Esophagus muscularis mucosa (tissue), 4 donors: ENCODE results near the gene TRRAP. TPM values are rescaled to one million over a fixed set of nuclear protein-coding genes. Genes with fewer than 3 reads are reported as not detected.

Experiments used
- DNase-seq: peaks from one replicate; pipeline ENCODE4 v3.0.0-alpha.2; 2017; ENCODE audit errors: extremely low spot score
- H3K27ac ChIP-seq, 4 donors: fragments of 200-600 bp; sonication (generic); replicated peaks in 1 of 4; 1 replicate in 3 of 4; 2 replicates in 1 of 4; pipeline ENCODE4 v1.5.1; 2016 to 2019; ENCODE audit warnings: mild to moderate bottlenecking in 1 of 4
- H3K27me3 ChIP-seq, 4 donors: fragments of 200-600 bp; sonication (generic); one replicate each; pipeline versions ENCODE4 v1.5.1 to v1.6.0; 2016 to 2019
- H3K36me3 ChIP-seq, 4 donors: fragments of 200-600 bp; sonication (generic); one replicate each; pipeline ENCODE4 v1.5.1; 2016 to 2019
- H3K4me1 ChIP-seq, 4 donors: fragments of 200-600 bp; sonication (generic); one replicate each; pipeline ENCODE4 v1.5.1; 2016 to 2019
- H3K4me3 ChIP-seq, 4 donors: fragments of 200-600 bp; sonication (generic); 1 replicate in 2 of 4; 2 replicates in 2 of 4; pipeline ENCODE4 v1.5.1; 2016 to 2019; ENCODE audit warnings: mild to moderate bottlenecking in 4 of 4, moderate library complexity in 1 of 4
- H3K9me3 ChIP-seq, 4 donors: fragments of 200-600 bp; sonication (generic); 1 replicate in 3 of 4; 2 replicates in 1 of 4; pipeline ENCODE4 v1.5.1; 2016 to 2019
- CTCF ChIP-seq, 3 experiments: fragments of 200-600 bp in 2 of 3; fragments of 450-650 bp in 1 of 3; sonication (generic) in 2 of 3; IDR thresholded peaks; one replicate each; pipeline ENCODE4 v1.5.1; 2017 to 2019; ENCODE audit warnings: antibody characterized with exemption in 3 of 3, mild to moderate bottlenecking in 2 of 3, moderate library complexity in 1 of 3
- EP300 ChIP-seq: sonication (generic); formaldehyde crosslinking; IDR thresholded peaks from one replicate; pipeline ENCODE4 v1.6.1; 2017; ENCODE audit warnings: antibody characterized with exemption
- POLR2A ChIP-seq: fragments of 450-650 bp; IDR thresholded peaks from one replicate; pipeline ENCODE4 v1.6.1; 2017; ENCODE audit warnings: antibody characterized with exemption, moderate library complexity, mild to moderate bottlenecking, low read depth
- POLR2AphosphoS5 ChIP-seq, 2 donors: sonication (generic); formaldehyde crosslinking; IDR thresholded peaks; one replicate each; pipeline ENCODE4 v1.6.1; 2017; ENCODE audit warnings: antibody characterized with exemption in 2 of 2
- WGBS: methylation state at CpG from one replicate; pipeline ENCODE4 v1.1.5; 2018; 5-methylcytosine and 5-hydroxymethylcytosine counted together
- intact Hi-C: fragments of 100-400 bp; cut with DNase I; formaldehyde crosslinking; loops from one replicate; pipeline ENCODE4 v1.15.1; 2023
- total RNA-seq, 4 donors: library from RNA; depleted of rRNA; stranded (reverse); fragments of >200 nt; gene quantifications; one replicate each; pipeline versions ENCODE4 v1.1.0 to v1.2.1, GENCODE V29; 2016

Gene TRRAP
- total RNA-seq, 4 donors from 2014 or later, result 22.9 to 38.0 (median 29.7) TPM

GRCh38 chr7:99029466-99030435 lies 151.4 kb downstream of the TRRAP start:
- TF ChIP-seq POLR2A (no peak), POLR2AphosphoS5 (IDR thresholded peaks at IDR 0.05) (no peak), EP300 (no peak), CTCF (IDR thresholded peaks at IDR 0.05) (no peak)
- intact Hi-C loops, result no loop called here
- no peak overlapping the region for H3K4me3 ChIP-seq
- peak overlapping the region; percentile 56 to 75 (median 68) for H3K27ac ChIP-seq
- DNase-seq, result no peak
- peaks cover 4 to 24% (median 16%) of the 10 kb centered on the region in 4 donors for H3K4me1 ChIP-seq
- WGBS, result 82% methylated on average over 9 of the region's 9 CpGs
- peaks cover 50 to 73% (median 71%) of the 10 kb centered on the region in 4 donors for H3K36me3 ChIP-seq
- H3K27me3 ChIP-seq, result no peaks in the 10 kb centered on the region
- peaks cover 0 to 6% (median 0%) of the 10 kb centered on the region in 4 donors for H3K9me3 ChIP-seq

DNA sequence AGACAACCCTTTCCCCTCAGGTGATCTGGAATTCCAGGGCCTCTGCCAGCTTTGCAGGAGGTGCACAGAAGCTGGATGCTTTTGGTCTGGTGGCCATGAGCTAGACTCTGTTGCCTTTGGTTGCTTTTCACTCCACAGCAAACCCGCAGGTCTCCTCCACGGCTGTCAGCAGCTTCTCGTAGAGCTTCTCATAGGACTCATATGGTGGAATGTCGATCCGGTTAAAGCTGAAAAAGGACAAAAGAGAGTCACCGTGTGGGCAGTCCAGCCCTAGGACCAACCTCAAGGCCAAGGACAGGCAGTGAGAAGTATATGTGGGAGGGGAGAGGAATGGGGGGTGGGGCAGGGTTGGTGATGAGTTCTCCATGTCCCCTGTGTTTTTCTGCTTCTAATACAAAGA lies 152.1 kb downstream of the TRRAP start:
- Histone ChIP-seq H3K27me3 (no peaks in the 10 kb centered on the region), H3K4me3 (no peak overlapping the region), H3K36me3 (peaks cover 57 to 80% (median 78%) of the 10 kb centered on the region in 4 donors), H3K4me1 (peaks cover 4 to 24% (median 16%) of the 10 kb centered on the region in 4 donors), H3K9me3 (peaks cover 0 to 6% (median 0%) of the 10 kb centered on the region in 4 donors), H3K27ac (peak overlapping the region; percentile 56 to 75 (median 68))
- no peak for TF ChIP-seq EP300
- intact Hi-C loops, result no loop called here
- DNase-seq, result no peak
- 97% methylated on average over 6 of the region's 6 CpGs for WGBS

DNA sequence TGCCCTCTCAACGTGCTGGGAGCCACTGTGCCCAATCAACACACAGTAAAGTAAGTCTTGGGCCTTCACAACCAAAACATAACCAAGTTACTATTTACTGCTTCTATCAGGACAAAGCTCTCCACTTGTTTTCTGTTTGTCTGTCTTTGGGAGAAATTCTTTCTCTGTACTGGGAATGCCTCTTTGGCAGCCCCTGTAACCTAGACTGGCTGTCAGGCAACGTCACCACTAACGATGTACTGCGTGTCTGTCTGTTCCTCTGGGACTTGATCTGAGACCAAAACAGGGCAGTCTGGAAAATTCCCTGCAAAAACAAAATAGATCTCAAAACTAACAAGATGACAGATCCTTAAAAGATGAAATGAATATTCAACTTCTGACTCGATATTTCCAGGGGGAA lies 152.6 kb downstream of the TRRAP start:
- WGBS, result 75% methylated on average over 5 of the region's 5 CpGs
- peaks cover 4 to 27% (median 17%) of the 10 kb centered on the region in 4 donors for H3K4me1 ChIP-seq
- no peak for DNase-seq
- peak in 1 of 2 donors; percentile 21 for TF ChIP-seq POLR2AphosphoS5 (IDR thresholded peaks at IDR 0.05)
- TF ChIP-seq EP300, result no peak
- H3K4me3 ChIP-seq, result no peak overlapping the region
- peaks cover 60 to 85% (median 83%) of the 10 kb centered on the region in 4 donors for H3K36me3 ChIP-seq
- peak overlapping the region; percentile 56 to 75 (median 68) for H3K27ac ChIP-seq
- intact Hi-C loops, result no loop called here
- no peaks in the 10 kb centered on the region for H3K27me3 ChIP-seq
- H3K9me3 ChIP-seq, result peaks cover 0 to 6% (median 0%) of the 10 kb centered on the region in 4 donors

GRCh38 chr7:99031496-99031895 lies 153.2 kb downstream of the TRRAP start:
- no peaks in the 10 kb centered on the region for H3K27me3 ChIP-seq
- H3K36me3 ChIP-seq, result peaks cover 65 to 91% (median 89%) of the 10 kb centered on the region in 4 donors
- H3K9me3 ChIP-seq, result peaks cover 0 to 6% (median 0%) of the 10 kb centered on the region in 4 donors
- WGBS, result 96% methylated on average over 7 of the region's 7 CpGs
- H3K4me1 ChIP-seq, result peaks cover 6 to 32% (median 20%) of the 10 kb centered on the region in 4 donors
- intact Hi-C loops, result no loop called here
- DNase-seq, result no peak
- peak overlapping the region; percentile 56 to 75 (median 64) for H3K27ac ChIP-seq
- H3K4me3 ChIP-seq, result no peak overlapping the region
- TF ChIP-seq POLR2AphosphoS5 (IDR thresholded peaks at IDR 0.05) (no peak), POLR2A (no peak), CTCF (IDR thresholded peaks at IDR 0.05) (no peak), EP300 (no peak)

- H3K27me3 ChIP-seq, result no peaks in the 10 kb centered on the region
- peaks cover 79 to 100% (median 99%) of the 10 kb centered on the region in 4 donors for H3K36me3 ChIP-seq
- DNase-seq, result no peak
- intact Hi-C loops, result no loop called here
- WGBS, result 86% methylated on average over 13 of the region's 15 CpGs
- H3K4me1 ChIP-seq, result peaks cover 9 to 39% (median 26%) of the 10 kb centered on the region in 4 donors
- no peak overlapping the region for H3K4me3 ChIP-seq
- peaks cover 0 to 6% (median 0%) of the 10 kb centered on the region in 4 donors for H3K9me3 ChIP-seq
- TF ChIP-seq EP300 (no peak), CTCF (IDR thresholded peaks at IDR 0.05) (no peak), POLR2A (no peak), POLR2AphosphoS5 (IDR thresholded peaks at IDR 0.05) (no peak)
- H3K27ac ChIP-seq, result no peak overlapping the region
These were observed 154.6 kb downstream of the TRRAP start for GRCh38 chr7:99032928-99033327.
